Mammary epithelial cell (primary cell): ENCODE measurements around the gene OTX1.

Experiments
- EZH2 ChIP-seq: IDR thresholded peaks from 2 replicates; pipeline ENCODE4 v1.6.1; 2012; ENCODE audit warnings: low read length, inconsistent platforms, borderline replicate concordance
- TF ChIP-seq, protein P1 (sequence below), 2 donors: IDR thresholded peaks in 1 of 2; conservative IDR thresholded peaks in 1 of 2; 2 replicates each; pipeline ENCODE4 v1.5.1; 2011 to 2012; ENCODE audit warnings: inconsistent platforms in 2 of 2, low read length in 2 of 2, mild to moderate bottlenecking in 2 of 2, control low read depth in 1 of 2, low read depth in 1 of 2; ENCODE audit not compliant: insufficient read depth in 1 of 2; ENCODE audit errors: extremely low read depth in 1 of 2

DNA sequence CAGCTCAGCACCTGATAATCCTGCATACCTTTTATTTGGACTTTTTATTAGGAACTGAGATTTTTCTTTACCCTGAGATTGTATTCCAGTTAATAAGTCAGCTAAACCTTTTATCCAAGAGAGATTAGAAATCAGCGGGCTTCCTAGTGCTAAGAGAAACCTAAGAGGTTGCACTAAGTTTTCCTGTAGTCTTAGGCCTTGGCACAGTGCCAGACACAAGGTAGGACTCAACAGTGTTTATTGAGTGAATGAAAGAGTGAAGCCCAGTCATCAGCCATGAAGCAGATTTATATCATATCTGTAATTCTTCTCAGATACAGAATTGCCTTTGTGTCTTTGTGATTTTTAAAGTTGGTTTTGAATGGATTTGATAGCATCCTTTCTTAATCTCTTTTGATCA lies 13.6 kb downstream of the OTX1 start:
- TF ChIP-seq, protein P1, sequence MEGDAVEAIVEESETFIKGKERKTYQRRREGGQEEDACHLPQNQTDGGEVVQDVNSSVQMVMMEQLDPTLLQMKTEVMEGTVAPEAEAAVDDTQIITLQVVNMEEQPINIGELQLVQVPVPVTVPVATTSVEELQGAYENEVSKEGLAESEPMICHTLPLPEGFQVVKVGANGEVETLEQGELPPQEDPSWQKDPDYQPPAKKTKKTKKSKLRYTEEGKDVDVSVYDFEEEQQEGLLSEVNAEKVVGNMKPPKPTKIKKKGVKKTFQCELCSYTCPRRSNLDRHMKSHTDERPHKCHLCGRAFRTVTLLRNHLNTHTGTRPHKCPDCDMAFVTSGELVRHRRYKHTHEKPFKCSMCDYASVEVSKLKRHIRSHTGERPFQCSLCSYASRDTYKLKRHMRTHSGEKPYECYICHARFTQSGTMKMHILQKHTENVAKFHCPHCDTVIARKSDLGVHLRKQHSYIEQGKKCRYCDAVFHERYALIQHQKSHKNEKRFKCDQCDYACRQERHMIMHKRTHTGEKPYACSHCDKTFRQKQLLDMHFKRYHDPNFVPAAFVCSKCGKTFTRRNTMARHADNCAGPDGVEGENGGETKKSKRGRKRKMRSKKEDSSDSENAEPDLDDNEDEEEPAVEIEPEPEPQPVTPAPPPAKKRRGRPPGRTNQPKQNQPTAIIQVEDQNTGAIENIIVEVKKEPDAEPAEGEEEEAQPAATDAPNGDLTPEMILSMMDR (conservative IDR thresholded peaks at IDR 0.05 in 1 of 2, IDR thresholded peaks at IDR 0.05 in 1 of 2; ENCODE audit: extremely low read depth in 1 of 2, insufficient read depth in 1 of 2, low read depth in 1 of 2, low read length in 2 of 2) = no peak
- TF ChIP-seq EZH2 = no peak
